ENCODE results near the gene ACY1. TPM values are rescaled to one million over a fixed set of nuclear protein-coding genes. Genes with fewer than 3 reads are reported as not detected.

Gene ACY1
- total and polyA plus RNA-seq, 2 of the 13 experiments (the other 11 are each of a cell fraction or from before 2014, with no cell fraction given) = 113 to 162 TPM

- TF ChIP-seq UBTF (CRISPR knock-in tag; IDR thresholded peaks at IDR 0.05) (no peak; the same call in 1 of the 2 replicates), THAP7 (CRISPR knock-in tag; IDR thresholded peaks at IDR 0.05) (no peak), WIZ (CRISPR knock-in tag; IDR thresholded peaks at IDR 0.05) (no peak), ATF7-NPFF (CRISPR knock-in tag; IDR thresholded peaks at IDR 0.05; ENCODE audit: low read depth) (no peak), POLR2G (IDR thresholded peaks at IDR 0.05; ENCODE audit: low read depth, low read length) (peak; percentile 80), MTA1 (CRISPR knock-in tag; IDR thresholded peaks at IDR 0.05; ENCODE audit: borderline replicate concordance) (peak; percentile 43; the same call in 1 of the 2 replicates), ZNF788 (CRISPR knock-in tag; IDR thresholded peaks at IDR 0.05; ENCODE audit: borderline replicate concordance) (no peak), ZBTB10 (CRISPR knock-in tag; IDR thresholded peaks at IDR 0.05; ENCODE audit: borderline replicate concordance) (no peak), GTF3A (CRISPR knock-in tag; conservative IDR thresholded peaks at IDR 0.05) (no peak), E2F2 (CRISPR knock-in tag; IDR thresholded peaks at IDR 0.05; ENCODE audit: borderline replicate concordance) (no peak), KMT2B (CRISPR knock-in tag; IDR thresholded peaks at IDR 0.05) (no peak), DRAP1 (CRISPR knock-in tag; IDR thresholded peaks at IDR 0.05) (no peak), ZBTB2 (CRISPR knock-in tag; IDR thresholded peaks at IDR 0.05; ENCODE audit: low read depth) (peak; percentile 49; the same call in 1 of the 2 replicates), ZNF446 (CRISPR knock-in tag; IDR thresholded peaks at IDR 0.05) (peak; percentile 64; the same call in 1 of the 2 replicates), ZSCAN21 (CRISPR knock-in tag; IDR thresholded peaks at IDR 0.05; ENCODE audit: borderline replicate concordance) (no peak; the same call in 1 of the 2 replicates), TBP (CRISPR knock-in tag; IDR thresholded peaks at IDR 0.05) (no peak), DNMT3B (CRISPR knock-in tag; conservative IDR thresholded peaks at IDR 0.05) (no peak)
Measured at GRCh38 chr3:51967384-51968169, 15.8 kb upstream of the ACY1 start, which contains the start of gene PCBP4 (continued).

Measured in HepG2 (cell line).